GM23338 (cell line): ENCODE data around the gene LLGL1. TPM values are rescaled to one million over a fixed set of nuclear protein-coding genes. Genes with fewer than 3 reads are reported as not detected.

ENCODE experiments used
- ATAC-seq: fragments of 200-7000 bp; cut with Tn5 transposase; 3 replicates; pipeline ENCODE4 v1.9.1; 2020
- DNase-seq: peaks from one replicate; pipeline ENCODE4 v3.0.0-alpha.2; 2015; ENCODE audit warnings: low spot score
- H2AFZ ChIP-seq: fragments of 200-600 bp; sonication (generic); 2 replicates; pipeline ENCODE4 v1.8.0; 2016; ENCODE audit warnings: antibody characterized with exemption, mild to moderate bottlenecking, moderate library complexity
- H3F3A ChIP-seq: fragments of 200-600 bp; sonication (generic); replicated peaks from 2 replicates; pipeline ENCODE4 v1.8.0; 2017; ENCODE audit warnings: antibody characterized with exemption, mixed run types, low read depth
- H3K27ac ChIP-seq: fragments of 200-600 bp; sonication (generic); 2 replicates; pipeline ENCODE4 v1.6.1; 2016; ENCODE audit warnings: low read depth
- H3K27me3 ChIP-seq: fragments of 200-600 bp; sonication (generic); 2 replicates; pipeline ENCODE4 v1.8.0; 2016; ENCODE audit warnings: mild to moderate bottlenecking, mixed run types, moderate library complexity; ENCODE audit not compliant: insufficient read depth
- H3K36me3 ChIP-seq: fragments of 200-600 bp; sonication (generic); 2 replicates; pipeline ENCODE4 v1.8.0; 2016; ENCODE audit warnings: mild to moderate bottlenecking; ENCODE audit not compliant: insufficient read depth
- H3K4me1 ChIP-seq: fragments of 200-600 bp; sonication (generic); 2 replicates; pipeline ENCODE4 v1.8.0; 2016; ENCODE audit warnings: mild to moderate bottlenecking, moderate library complexity; ENCODE audit not compliant: insufficient read depth
- H3K4me2 ChIP-seq: fragments of 200-600 bp; sonication (generic); 2 replicates; pipeline ENCODE4 v1.7.1; 2017; ENCODE audit warnings: mixed run types
- H3K4me3 ChIP-seq: fragments of 200-600 bp; sonication (generic); 2 replicates; pipeline ENCODE4 v1.6.1; 2016; ENCODE audit warnings: mixed run types
- H3K79me2 ChIP-seq: fragments of 200-600 bp; sonication (generic); replicated peaks from 2 replicates; pipeline ENCODE4 v1.8.0; 2017; ENCODE audit warnings: mild to moderate bottlenecking; ENCODE audit not compliant: insufficient read depth
- H3K9me2 ChIP-seq: fragments of 200-600 bp; sonication (generic); 2 replicates; pipeline ENCODE4 v1.8.0; 2017; ENCODE audit not compliant: insufficient read depth
- H4K20me1 ChIP-seq: fragments of 200-600 bp; sonication (generic); replicated peaks from 2 replicates; pipeline ENCODE4 v1.8.0; 2017; ENCODE audit warnings: mild to moderate bottlenecking; ENCODE audit not compliant: insufficient read depth
- H3K27ac Mint-ChIP-seq: 2 replicates; pipeline ENCODE4 v1.8.0; 2020; ENCODE audit warnings: inconsistent platforms, mild to moderate bottlenecking, moderate library complexity, mixed read lengths
- H3K27me3 Mint-ChIP-seq: 3 replicates; pipeline ENCODE4 v1.8.0; 2022; ENCODE audit warnings: low read depth, mild to moderate bottlenecking, moderate library complexity, mixed read lengths, inconsistent platforms; ENCODE audit not compliant: insufficient read depth, poor library complexity
- H3K36me3 Mint-ChIP-seq: 3 replicates; pipeline ENCODE4 v1.8.0; 2021; ENCODE audit warnings: low read depth, mild to moderate bottlenecking, inconsistent platforms, moderate library complexity, mixed read lengths
- H3K4me1 Mint-ChIP-seq: 3 replicates; pipeline ENCODE4 v1.8.0; 2020; ENCODE audit warnings: mild to moderate bottlenecking, inconsistent platforms, mixed read lengths
- H3K4me3 Mint-ChIP-seq: 3 replicates; pipeline ENCODE4 v1.8.0; 2021; ENCODE audit warnings: moderate library complexity, mild to moderate bottlenecking, inconsistent platforms, mixed read lengths
- H3K9me3 Mint-ChIP-seq: 3 replicates; pipeline ENCODE4 v1.8.0; 2020; ENCODE audit warnings: moderate library complexity, mild to moderate bottlenecking, inconsistent platforms, mixed read lengths
- CREB1 ChIP-seq: fragments of 250-450 bp; sonication (Bioruptor Pico); IDR thresholded peaks from 2 replicates; pipeline ENCODE4 v1.5.0; 2020; ENCODE audit warnings: low read depth, mild to moderate bottlenecking, moderate library complexity
- EZH2 ChIP-seq: fragments of 200-600 bp; sonication (generic); IDR thresholded peaks from one replicate; pipeline ENCODE4 v1.8.0; 2017; ENCODE audit warnings: antibody characterized with exemption, mild to moderate bottlenecking, low read depth; ENCODE audit not compliant: unreplicated experiment
- EZH2phosphoT487 ChIP-seq: fragments of 200-600 bp; sonication (generic); IDR thresholded peaks from one replicate; pipeline ENCODE4 v1.8.1; 2018; ENCODE audit warnings: antibody characterized with exemption; ENCODE audit not compliant: unreplicated experiment
- JUNB ChIP-seq: IDR thresholded peaks from one replicate; pipeline ENCODE4 v1.6.1; 2016; ENCODE audit warnings: antibody characterized with exemption; ENCODE audit not compliant: unreplicated experiment
- POLR2AphosphoS5 ChIP-seq: IDR thresholded peaks from 2 replicates; pipeline ENCODE4 v1.6.1; 2016; ENCODE audit warnings: antibody characterized with exemption, low read depth
- STAT1 ChIP-seq: IDR thresholded peaks from one replicate; pipeline ENCODE4 v1.6.1; 2016; ENCODE audit warnings: antibody characterized with exemption; ENCODE audit not compliant: unreplicated experiment
- ZNF114 ChIP-seq: fragments of 250-450 bp; sonication (Bioruptor Pico); IDR thresholded peaks from 2 replicates; pipeline ENCODE4 v1.5.0; 2020; ENCODE audit warnings: mild to moderate bottlenecking, moderate library complexity
- ZNF331 ChIP-seq: fragments of 250-450 bp; sonication (Bioruptor Pico); IDR thresholded peaks from 2 replicates; pipeline ENCODE4 v1.5.0; 2020; ENCODE audit warnings: low read depth, mild to moderate bottlenecking, moderate library complexity
- polyA plus RNA-seq: library from polyadenylated mRNA; unstranded; fragments of >200 nt; fragmentation: Nextera tagmentation; extraction: Ambion mirVana; gene quantifications from 2 replicates; pipeline ENCODE4 v1.2.1, GENCODE V29; 2016
- total RNA-seq: library from RNA; depleted of rRNA; stranded (reverse); fragments of >200 nt; shearing (Covaris generic); gene quantifications from 2 replicates; pipeline ENCODE4 v1.2.3, GENCODE V29; 2014
- TF ChIP-seq, protein P1 (sequence below), 2 experiments: fragments of 200-600 bp in 1 of 2; sonication (generic) in 1 of 2; conservative IDR thresholded peaks; 2 replicates each; pipeline versions ENCODE4 v1.5.1 to v1.6.1; 2016 to 2017; ENCODE audit warnings: antibody characterized with exemption in 2 of 2, low read depth in 2 of 2, mild to moderate bottlenecking in 2 of 2, moderate library complexity in 1 of 2
- TF ChIP-seq, protein P2 (sequence below): fragments of 250-450 bp; sonication (Bioruptor Pico); IDR thresholded peaks from 2 replicates; pipeline ENCODE4 v1.5.0; 2020; ENCODE audit warnings: mild to moderate bottlenecking, moderate library complexity
- TF ChIP-seq, protein P3 (sequence below): IDR thresholded peaks from 2 replicates; pipeline ENCODE4 v1.6.1; 2016; ENCODE audit warnings: antibody characterized with exemption
- TF ChIP-seq, protein P4 (sequence below): IDR thresholded peaks from one replicate; pipeline ENCODE4 v1.6.1; 2018; ENCODE audit warnings: antibody characterized with exemption; ENCODE audit not compliant: unreplicated experiment

Gene LLGL1
- total and polyA plus RNA-seq, 2 experiments from 2014 or later, result 5.9 to 129 TPM

DNA sequence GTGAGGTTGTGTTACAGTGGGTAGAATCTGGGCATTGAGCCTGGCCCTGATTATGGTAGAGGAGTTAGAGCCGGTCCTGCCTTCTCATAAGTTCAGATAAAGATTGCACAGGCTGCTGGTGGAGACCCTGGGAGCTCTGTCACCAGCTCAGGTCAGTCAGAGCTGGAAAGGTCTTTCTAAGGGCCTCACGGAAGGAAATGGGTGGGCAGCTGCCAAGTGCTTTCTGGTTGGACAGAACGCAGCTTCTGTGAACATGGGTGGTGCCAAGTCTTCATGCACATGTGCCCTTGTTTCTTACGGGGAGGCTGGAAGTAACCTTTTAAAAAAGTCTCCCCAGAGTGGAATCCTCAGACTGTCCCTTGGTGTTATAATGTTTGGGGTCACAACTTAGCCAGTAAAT lies 26.9 kb upstream of the LLGL1 start:
- Mint-ChIP-seq H3K9me3 (no peaks in the 10 kb centered on the region), H3K4me3 (no peak overlapping the region), H3K27me3 (peaks cover 3% of the 10 kb centered on the region), H3K4me1 (peaks cover 4% of the 10 kb centered on the region; the same call in 2 of the 3 replicates), H3K27ac (no peak overlapping the region), H3K36me3 (peaks cover 44% of the 10 kb centered on the region)
- no peak overlapping the region for H2AFZ ChIP-seq
- H4K20me1 ChIP-seq, result peaks cover 57% of the 10 kb centered on the region
- H3K4me2 ChIP-seq, result no peak overlapping the region
- no peaks in the 10 kb centered on the region for H3K27me3 ChIP-seq
- no peaks in the 10 kb centered on the region for H3K9me2 ChIP-seq
- TF ChIP-seq EZH2phosphoT487 (no peak), EZH2 (no peak), JUNB (no peak), POLR2AphosphoS5 (no peak), ZNF114 (no peak), STAT1 (no peak), CREB1 (CRISPR knock-in tag) (no peak), ZNF331 (CRISPR knock-in tag) (no peak)
- TF ChIP-seq, protein P1, sequence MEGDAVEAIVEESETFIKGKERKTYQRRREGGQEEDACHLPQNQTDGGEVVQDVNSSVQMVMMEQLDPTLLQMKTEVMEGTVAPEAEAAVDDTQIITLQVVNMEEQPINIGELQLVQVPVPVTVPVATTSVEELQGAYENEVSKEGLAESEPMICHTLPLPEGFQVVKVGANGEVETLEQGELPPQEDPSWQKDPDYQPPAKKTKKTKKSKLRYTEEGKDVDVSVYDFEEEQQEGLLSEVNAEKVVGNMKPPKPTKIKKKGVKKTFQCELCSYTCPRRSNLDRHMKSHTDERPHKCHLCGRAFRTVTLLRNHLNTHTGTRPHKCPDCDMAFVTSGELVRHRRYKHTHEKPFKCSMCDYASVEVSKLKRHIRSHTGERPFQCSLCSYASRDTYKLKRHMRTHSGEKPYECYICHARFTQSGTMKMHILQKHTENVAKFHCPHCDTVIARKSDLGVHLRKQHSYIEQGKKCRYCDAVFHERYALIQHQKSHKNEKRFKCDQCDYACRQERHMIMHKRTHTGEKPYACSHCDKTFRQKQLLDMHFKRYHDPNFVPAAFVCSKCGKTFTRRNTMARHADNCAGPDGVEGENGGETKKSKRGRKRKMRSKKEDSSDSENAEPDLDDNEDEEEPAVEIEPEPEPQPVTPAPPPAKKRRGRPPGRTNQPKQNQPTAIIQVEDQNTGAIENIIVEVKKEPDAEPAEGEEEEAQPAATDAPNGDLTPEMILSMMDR (conservative IDR thresholded peaks at IDR 0.05; ENCODE audit: low read depth in 2 of 2), result no peak
- TF ChIP-seq, protein P2, sequence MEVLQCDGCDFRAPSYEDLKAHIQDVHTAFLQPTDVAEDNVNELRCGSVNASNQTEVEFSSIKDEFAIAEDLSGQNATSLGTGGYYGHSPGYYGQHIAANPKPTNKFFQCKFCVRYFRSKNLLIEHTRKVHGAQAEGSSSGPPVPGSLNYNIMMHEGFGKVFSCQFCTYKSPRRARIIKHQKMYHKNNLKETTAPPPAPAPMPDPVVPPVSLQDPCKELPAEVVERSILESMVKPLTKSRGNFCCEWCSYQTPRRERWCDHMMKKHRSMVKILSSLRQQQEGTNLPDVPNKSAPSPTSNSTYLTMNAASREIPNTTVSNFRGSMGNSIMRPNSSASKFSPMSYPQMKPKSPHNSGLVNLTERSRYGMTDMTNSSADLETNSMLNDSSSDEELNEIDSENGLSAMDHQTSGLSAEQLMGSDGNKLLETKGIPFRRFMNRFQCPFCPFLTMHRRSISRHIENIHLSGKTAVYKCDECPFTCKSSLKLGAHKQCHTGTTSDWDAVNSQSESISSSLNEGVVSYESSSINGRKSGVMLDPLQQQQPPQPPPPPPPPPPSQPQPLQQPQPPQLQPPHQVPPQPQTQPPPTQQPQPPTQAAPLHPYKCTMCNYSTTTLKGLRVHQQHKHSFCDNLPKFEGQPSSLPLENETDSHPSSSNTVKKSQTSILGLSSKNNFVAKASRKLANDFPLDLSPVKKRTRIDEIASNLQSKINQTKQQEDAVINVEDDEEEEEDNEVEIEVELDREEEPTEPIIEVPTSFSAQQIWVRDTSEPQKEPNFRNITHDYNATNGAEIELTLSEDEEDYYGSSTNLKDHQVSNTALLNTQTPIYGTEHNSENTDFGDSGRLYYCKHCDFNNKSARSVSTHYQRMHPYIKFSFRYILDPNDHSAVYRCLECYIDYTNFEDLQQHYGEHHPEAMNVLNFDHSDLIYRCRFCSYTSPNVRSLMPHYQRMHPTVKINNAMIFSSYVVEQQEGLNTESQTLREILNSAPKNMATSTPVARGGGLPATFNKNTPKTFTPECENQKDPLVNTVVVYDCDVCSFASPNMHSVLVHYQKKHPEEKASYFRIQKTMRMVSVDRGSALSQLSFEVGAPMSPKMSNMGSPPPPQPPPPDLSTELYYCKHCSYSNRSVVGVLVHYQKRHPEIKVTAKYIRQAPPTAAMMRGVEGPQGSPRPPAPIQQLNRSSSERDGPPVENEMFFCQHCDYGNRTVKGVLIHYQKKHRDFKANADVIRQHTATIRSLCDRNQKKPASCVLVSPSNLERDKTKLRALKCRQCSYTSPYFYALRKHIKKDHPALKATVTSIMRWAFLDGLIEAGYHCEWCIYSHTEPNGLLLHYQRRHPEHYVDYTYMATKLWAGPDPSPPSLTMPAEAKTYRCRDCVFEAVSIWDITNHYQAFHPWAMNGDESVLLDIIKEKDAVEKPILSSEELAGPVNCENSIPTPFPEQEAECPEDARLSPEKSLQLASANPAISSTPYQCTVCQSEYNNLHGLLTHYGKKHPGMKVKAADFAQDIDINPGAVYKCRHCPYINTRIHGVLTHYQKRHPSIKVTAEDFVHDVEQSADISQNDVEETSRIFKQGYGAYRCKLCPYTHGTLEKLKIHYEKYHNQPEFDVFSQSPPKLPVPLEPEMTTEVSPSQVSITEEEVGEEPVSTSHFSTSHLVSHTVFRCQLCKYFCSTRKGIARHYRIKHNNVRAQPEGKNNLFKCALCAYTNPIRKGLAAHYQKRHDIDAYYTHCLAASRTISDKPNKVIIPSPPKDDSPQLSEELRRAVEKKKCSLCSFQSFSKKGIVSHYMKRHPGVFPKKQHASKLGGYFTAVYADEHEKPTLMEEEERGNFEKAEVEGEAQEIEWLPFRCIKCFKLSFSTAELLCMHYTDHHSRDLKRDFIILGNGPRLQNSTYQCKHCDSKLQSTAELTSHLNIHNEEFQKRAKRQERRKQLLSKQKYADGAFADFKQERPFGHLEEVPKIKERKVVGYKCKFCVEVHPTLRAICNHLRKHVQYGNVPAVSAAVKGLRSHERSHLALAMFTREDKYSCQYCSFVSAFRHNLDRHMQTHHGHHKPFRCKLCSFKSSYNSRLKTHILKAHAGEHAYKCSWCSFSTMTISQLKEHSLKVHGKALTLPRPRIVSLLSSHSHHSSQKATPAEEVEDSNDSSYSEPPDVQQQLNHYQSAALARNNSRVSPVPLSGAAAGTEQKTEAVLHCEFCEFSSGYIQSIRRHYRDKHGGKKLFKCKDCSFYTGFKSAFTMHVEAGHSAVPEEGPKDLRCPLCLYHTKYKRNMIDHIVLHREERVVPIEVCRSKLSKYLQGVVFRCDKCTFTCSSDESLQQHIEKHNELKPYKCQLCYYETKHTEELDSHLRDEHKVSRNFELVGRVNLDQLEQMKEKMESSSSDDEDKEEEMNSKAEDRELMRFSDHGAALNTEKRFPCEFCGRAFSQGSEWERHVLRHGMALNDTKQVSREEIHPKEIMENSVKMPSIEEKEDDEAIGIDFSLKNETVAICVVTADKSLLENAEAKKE, result no peak
- TF ChIP-seq, protein P3, sequence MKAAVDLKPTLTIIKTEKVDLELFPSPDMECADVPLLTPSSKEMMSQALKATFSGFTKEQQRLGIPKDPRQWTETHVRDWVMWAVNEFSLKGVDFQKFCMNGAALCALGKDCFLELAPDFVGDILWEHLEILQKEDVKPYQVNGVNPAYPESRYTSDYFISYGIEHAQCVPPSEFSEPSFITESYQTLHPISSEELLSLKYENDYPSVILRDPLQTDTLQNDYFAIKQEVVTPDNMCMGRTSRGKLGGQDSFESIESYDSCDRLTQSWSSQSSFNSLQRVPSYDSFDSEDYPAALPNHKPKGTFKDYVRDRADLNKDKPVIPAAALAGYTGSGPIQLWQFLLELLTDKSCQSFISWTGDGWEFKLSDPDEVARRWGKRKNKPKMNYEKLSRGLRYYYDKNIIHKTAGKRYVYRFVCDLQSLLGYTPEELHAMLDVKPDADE, result no peak
- TF ChIP-seq, protein P4, sequence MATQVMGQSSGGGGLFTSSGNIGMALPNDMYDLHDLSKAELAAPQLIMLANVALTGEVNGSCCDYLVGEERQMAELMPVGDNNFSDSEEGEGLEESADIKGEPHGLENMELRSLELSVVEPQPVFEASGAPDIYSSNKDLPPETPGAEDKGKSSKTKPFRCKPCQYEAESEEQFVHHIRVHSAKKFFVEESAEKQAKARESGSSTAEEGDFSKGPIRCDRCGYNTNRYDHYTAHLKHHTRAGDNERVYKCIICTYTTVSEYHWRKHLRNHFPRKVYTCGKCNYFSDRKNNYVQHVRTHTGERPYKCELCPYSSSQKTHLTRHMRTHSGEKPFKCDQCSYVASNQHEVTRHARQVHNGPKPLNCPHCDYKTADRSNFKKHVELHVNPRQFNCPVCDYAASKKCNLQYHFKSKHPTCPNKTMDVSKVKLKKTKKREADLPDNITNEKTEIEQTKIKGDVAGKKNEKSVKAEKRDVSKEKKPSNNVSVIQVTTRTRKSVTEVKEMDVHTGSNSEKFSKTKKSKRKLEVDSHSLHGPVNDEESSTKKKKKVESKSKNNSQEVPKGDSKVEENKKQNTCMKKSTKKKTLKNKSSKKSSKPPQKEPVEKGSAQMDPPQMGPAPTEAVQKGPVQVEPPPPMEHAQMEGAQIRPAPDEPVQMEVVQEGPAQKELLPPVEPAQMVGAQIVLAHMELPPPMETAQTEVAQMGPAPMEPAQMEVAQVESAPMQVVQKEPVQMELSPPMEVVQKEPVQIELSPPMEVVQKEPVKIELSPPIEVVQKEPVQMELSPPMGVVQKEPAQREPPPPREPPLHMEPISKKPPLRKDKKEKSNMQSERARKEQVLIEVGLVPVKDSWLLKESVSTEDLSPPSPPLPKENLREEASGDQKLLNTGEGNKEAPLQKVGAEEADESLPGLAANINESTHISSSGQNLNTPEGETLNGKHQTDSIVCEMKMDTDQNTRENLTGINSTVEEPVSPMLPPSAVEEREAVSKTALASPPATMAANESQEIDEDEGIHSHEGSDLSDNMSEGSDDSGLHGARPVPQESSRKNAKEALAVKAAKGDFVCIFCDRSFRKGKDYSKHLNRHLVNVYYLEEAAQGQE, result no peak
- peaks cover 96% of the 10 kb centered on the region for H3K79me2 ChIP-seq
- no peak for DNase-seq
- H3K4me1 ChIP-seq, result no peaks in the 10 kb centered on the region
- H3K27ac ChIP-seq, result no peak overlapping the region
- ATAC-seq, result no peak
- H3K4me3 ChIP-seq, result no peak overlapping the region
- peaks cover 12% of the 10 kb centered on the region for H3K36me3 ChIP-seq
- 0 out of 2 replicates have a peak, but pooled peaks cover 2% of the 10 kb centered on the region for H3F3A ChIP-seq
